Mucosa of rectum (tissue), 2 donors: Measurements from ENCODE around the gene ARMH1.

Source experiments
- H3K27ac ChIP-seq, 2 donors: one replicate each; pipeline ENCODE4 v1.7.0; 2013; ENCODE audit warnings: inconsistent platforms in 2 of 2, low read depth in 2 of 2, low read length in 2 of 2
- H3K27me3 ChIP-seq, 2 donors: one replicate each; pipeline ENCODE4 v1.7.0; 2013; ENCODE audit warnings: low read length in 2 of 2; ENCODE audit not compliant: control insufficient read depth in 2 of 2, insufficient read depth in 2 of 2
- H3K36me3 ChIP-seq, 2 donors: one replicate each; pipeline ENCODE4 v1.7.0; 2013; ENCODE audit warnings: low read length in 2 of 2; ENCODE audit not compliant: control insufficient read depth in 2 of 2, insufficient read depth in 2 of 2
- H3K4me1 ChIP-seq, 2 donors: one replicate each; pipeline ENCODE4 v1.7.0; 2013; ENCODE audit warnings: low read length in 2 of 2, mild to moderate bottlenecking in 1 of 2; ENCODE audit not compliant: control insufficient read depth in 2 of 2, insufficient read depth in 2 of 2
- H3K4me3 ChIP-seq, 2 donors: one replicate each; pipeline ENCODE4 v1.7.0; 2013; ENCODE audit warnings: low read length in 2 of 2
- H3K9ac ChIP-seq, 2 donors: one replicate each; pipeline ENCODE4 v1.7.0; 2013; ENCODE audit warnings: low read length in 2 of 2, low read depth in 1 of 2, mild to moderate bottlenecking in 1 of 2
- H3K9me3 ChIP-seq, 2 donors: one replicate each; pipeline ENCODE4 v1.7.0; 2013; ENCODE audit warnings: low read length in 2 of 2; ENCODE audit not compliant: control insufficient read depth in 2 of 2
- donor health status: healthy.
- donor health status: Normal muscosa, but diverticular disease.

The ARMH1 gene

GRCh38 chr1:44670751-44671640 is 3.5 kb upstream of the ARMH1 start:
- H3K9me3 ChIP-seq: no peaks in the 10 kb centered on the region
- no peaks in the 10 kb centered on the region for H3K36me3 ChIP-seq
- H3K27me3 ChIP-seq: no peaks in the 10 kb centered on the region
- no peak overlapping the region for H3K27ac ChIP-seq
- no peak overlapping the region for H3K9ac ChIP-seq
- H3K4me3 ChIP-seq: no peak overlapping the region
- peaks cover 19 to 23% of the 10 kb centered on the region in 2 donors for H3K4me1 ChIP-seq

DNA sequence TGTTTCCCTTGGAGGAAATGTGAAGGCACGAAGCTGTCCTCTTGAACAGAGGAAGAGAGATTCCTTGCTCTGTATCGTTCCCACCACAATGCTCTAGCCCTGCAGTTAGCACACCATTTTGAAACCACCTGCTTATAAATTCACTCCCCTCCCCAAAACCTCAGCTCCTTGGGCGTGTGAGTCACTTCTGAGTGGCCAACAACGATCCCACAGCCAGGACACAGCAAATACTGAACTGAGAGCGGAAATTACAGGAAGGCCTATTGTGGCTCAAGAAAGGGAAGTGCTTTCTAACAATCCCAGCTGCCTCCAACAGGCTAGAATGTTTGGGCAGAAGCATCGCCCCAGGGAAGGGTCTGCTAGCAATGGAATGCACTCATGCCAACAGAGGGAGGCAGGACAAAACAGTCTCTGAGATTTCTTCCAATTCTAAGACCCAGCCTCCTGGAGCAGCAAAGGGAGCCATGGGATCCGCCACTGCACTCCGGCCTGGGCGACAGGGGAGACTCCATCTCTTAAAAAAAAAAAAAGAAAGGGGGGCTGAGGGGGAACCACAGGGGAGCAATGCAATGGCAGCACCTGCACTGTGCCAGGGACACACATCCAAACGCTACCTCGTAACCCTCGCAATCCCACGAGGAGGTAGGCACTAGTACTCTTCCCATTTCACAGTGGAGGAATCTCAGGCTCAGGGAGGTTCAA is 2.1 kb upstream of the ARMH1 start:
- Histone ChIP-seq H3K9ac (peak overlapping the region in 1 of 2 donors; percentile 5), H3K4me1 (peaks cover 24 to 37% of the 10 kb centered on the region in 2 donors), H3K4me3 (peak overlapping the region; percentile 38 to 82)

GRCh38 chr1:44672961-44673674 is 1.4 kb upstream of the ARMH1 start:
- H3K4me1 ChIP-seq: peaks cover 25 to 38% of the 10 kb centered on the region in 2 donors
- peak overlapping the region; percentile 82 to 88 for H3K4me3 ChIP-seq
- peak overlapping the region; percentile 98 to 99 for H3K27ac ChIP-seq
- peak overlapping the region; percentile 88 to 95 for H3K9ac ChIP-seq
- no peaks in the 10 kb centered on the region for H3K36me3 ChIP-seq
- H3K27me3 ChIP-seq: no peaks in the 10 kb centered on the region
- no peaks in the 10 kb centered on the region for H3K9me3 ChIP-seq

More for the DNA sequence above, 2.1 kb upstream of the ARMH1 start:
- peak overlapping the region in 1 of 2 donors; percentile 99 for H3K27ac ChIP-seq
- no peaks in the 10 kb centered on the region for H3K9me3 ChIP-seq
- H3K27me3 ChIP-seq: no peaks in the 10 kb centered on the region
- H3K36me3 ChIP-seq: no peaks in the 10 kb centered on the region

DNA sequence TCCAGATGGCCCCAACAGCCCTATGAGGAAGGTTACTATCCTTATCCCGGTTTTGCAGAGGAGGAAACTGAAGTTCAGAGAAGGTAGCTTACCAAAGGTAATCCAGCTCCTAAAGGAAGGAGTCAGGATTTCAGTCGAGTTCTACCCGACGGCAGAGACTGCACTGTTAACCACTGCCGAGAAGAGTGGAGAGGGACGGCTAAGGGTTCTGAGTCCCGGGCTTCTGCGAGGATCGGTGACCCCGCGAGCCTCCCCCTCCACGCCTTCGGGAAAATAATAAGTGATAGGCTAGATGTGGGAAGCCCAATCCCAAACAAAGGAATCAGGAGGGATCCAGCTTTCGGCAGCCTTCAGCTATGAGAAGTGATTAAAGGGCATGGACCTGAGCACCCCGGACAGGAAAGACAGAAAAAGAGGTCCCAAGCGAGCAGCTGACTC is 820 bp upstream of the ARMH1 start:
- peaks cover 25 to 38% of the 10 kb centered on the region in 2 donors for H3K4me1 ChIP-seq
- H3K9me3 ChIP-seq: no peaks in the 10 kb centered on the region
- H3K4me3 ChIP-seq: peak overlapping the region; percentile 82 to 88
- peak overlapping the region; percentile 98 to 99 for H3K27ac ChIP-seq
- H3K9ac ChIP-seq: peak overlapping the region; percentile 88 to 95
- no peaks in the 10 kb centered on the region for H3K27me3 ChIP-seq
- no peaks in the 10 kb centered on the region for H3K36me3 ChIP-seq

GRCh38 chr1:44675186-44675585 is 672 bp downstream of the ARMH1 start:
- Histone ChIP-seq H3K4me1 (peaks cover 25 to 38% of the 10 kb centered on the region in 2 donors), H3K27ac (peak overlapping the region; percentile 98 to 99), H3K4me3 (peak overlapping the region; percentile 82 to 85)

GRCh38 chr1:44676484-44677200 is 2.1 kb downstream of the ARMH1 start:
- Histone ChIP-seq H3K4me3 (no peak overlapping the region), H3K36me3 (no peaks in the 10 kb centered on the region), H3K9ac (no peak overlapping the region), H3K27me3 (no peaks in the 10 kb centered on the region), H3K4me1 (peaks cover 25 to 38% of the 10 kb centered on the region in 2 donors), H3K27ac (peak overlapping the region; percentile 84 to 86), H3K9me3 (no peaks in the 10 kb centered on the region)

More at GRCh38 chr1:44675186-44675585, 672 bp downstream of the ARMH1 start:
- no peaks in the 10 kb centered on the region for H3K36me3 ChIP-seq
- peak overlapping the region; percentile 64 to 69 for H3K9ac ChIP-seq
- no peaks in the 10 kb centered on the region for H3K9me3 ChIP-seq
- H3K27me3 ChIP-seq: no peaks in the 10 kb centered on the region

- H3K4me3 ChIP-seq: no peak overlapping the region
- H3K9me3 ChIP-seq: no peaks in the 10 kb centered on the region
- H3K27ac ChIP-seq: peak overlapping the region; percentile 84 to 86
- H3K36me3 ChIP-seq: no peaks in the 10 kb centered on the region
- no peaks in the 10 kb centered on the region for H3K27me3 ChIP-seq
- H3K4me1 ChIP-seq: peaks cover 25 to 38% of the 10 kb centered on the region in 2 donors
- H3K9ac ChIP-seq: no peak overlapping the region
Observed at GRCh38 chr1:44677201-44677766, 2.8 kb downstream of the ARMH1 start.

DNA sequence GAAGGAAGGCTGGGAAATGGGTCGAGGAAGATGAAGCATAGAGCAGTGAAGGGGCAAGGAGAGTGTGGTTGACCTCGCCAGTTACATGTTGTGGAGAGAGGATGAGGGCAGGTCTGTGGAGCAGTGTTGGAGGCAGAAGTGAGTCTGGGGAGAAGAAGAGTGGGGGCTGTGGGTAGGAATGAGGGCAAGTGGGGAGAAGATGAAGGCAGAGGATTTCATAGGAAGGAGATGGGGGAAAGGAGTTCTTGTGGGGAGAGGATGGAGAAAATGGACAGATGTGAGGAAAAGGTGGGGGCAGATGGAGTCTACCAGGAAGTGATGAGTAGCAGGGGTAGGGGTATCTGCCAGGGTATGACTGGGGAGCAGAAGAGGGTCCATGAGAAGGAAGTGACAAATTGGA is 3.6 kb downstream of the ARMH1 start:
- Histone ChIP-seq H3K27me3 (no peaks in the 10 kb centered on the region), H3K9ac (no peak overlapping the region), H3K27ac (peak overlapping the region in 1 of 2 donors; percentile 86), H3K4me3 (no peak overlapping the region), H3K36me3 (no peaks in the 10 kb centered on the region), H3K4me1 (peaks cover 18 to 34% of the 10 kb centered on the region in 2 donors), H3K9me3 (no peaks in the 10 kb centered on the region)

DNA sequence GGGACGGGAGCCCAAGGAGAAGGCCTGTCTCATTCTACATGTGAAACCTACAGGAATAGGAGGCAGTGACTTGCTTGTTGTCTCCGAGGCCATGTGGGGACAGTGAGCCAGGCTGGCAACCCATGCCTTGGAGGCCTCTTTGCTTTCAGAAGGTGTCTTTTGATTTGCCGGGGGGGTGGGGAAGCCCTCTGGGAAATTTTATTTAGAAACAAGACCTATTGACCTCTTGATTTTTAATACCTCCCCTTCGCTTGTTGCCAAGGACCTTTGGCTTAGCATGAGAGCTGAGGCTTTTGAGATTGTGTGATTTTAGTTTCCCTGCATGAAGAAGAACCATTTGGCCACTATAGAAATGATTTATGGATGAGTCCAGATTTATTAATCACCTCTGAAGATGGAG is 4.1 kb downstream of the ARMH1 start:
- no peak overlapping the region for H3K9ac ChIP-seq
- no peaks in the 10 kb centered on the region for H3K9me3 ChIP-seq
- H3K27me3 ChIP-seq: no peaks in the 10 kb centered on the region
- H3K4me3 ChIP-seq: no peak overlapping the region
- H3K27ac ChIP-seq: no peak overlapping the region
- H3K36me3 ChIP-seq: no peaks in the 10 kb centered on the region
- peaks cover 14 to 29% of the 10 kb centered on the region in 2 donors for H3K4me1 ChIP-seq
